ENCODE measurements around the gene COL20A1.

Gene COL20A1

DNA sequence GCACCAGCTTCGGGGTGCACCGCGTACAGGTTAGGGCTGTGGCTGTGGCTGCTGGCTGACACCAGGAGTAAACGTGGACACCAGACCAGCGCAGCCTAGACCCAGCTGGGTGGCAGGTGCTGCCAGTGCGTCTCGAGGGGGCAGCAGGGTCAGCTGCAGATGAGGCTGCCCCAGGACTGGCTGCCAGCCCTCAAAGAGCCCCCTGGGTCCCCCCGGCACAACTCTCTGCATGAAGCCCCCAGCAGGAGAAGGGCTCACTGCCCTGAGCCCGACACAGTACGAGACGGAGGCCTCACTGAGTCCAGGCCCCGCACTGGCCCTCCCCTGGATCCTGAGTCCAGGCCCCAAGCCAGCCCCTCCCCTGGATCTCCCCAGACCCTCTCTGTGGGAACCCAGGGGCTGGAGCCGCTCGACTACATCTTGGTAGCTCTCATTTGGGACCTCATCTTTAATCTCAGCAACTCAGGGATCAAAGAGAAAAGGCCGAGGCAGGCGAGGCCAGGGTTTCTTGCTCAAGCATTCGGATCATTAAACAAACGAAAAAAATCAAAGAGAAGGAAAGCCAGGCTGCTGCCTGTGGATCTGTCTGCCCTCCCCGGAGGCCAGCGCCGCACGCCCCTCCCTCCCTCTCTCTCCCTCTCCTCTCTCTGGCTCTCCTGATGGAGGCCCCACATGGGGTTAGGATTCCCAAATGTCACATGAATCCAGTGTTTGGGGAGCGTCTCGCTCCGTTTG lies 31.8 kb upstream of the COL20A1 start:
- DNase-seq = no peak

DNA sequence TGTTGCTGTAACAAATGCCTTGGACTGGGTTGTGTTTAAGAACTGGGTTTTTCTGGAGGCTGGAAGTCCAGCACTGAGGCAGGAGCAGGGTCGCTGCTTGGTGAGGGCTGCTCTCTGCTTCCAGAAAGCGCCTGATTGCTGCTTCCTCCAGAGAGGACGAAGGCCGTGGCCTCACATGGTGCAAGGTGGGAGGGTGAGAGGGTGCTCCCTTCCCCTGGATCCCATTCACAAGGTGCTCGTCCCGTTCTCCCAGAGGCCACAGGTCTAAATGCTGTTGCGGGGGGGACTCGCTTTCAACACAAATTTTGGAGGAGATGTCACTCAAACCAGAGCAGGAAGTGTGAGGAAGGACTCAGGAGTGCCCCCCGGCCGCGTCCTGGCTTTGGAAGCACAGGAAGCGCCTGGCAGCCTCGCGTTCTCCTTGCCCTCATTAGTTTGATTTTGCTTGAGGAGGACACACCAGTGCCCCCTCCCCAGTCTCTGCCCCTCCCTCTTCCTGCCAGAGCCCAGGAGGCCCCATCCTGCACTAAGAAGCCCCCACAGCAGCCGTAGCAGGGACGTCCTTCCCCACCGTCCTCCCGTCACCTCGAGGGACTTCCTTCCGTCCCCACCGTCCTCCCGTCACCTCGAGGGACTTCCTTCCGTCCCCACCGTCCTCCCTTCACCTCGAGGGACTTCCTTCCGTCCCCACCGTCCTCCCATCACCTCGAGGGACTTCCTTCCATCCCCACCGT lies 31.0 kb upstream of the COL20A1 start:
- no peak for DNase-seq

- no peak for DNase-seq
Measured at GRCh38 chr20:63262836-63263235, 30.1 kb upstream of the COL20A1 start.

- no peak for DNase-seq
Measured at GRCh38 chr20:63264000-63264399, 29.0 kb upstream of the COL20A1 start.

DNA sequence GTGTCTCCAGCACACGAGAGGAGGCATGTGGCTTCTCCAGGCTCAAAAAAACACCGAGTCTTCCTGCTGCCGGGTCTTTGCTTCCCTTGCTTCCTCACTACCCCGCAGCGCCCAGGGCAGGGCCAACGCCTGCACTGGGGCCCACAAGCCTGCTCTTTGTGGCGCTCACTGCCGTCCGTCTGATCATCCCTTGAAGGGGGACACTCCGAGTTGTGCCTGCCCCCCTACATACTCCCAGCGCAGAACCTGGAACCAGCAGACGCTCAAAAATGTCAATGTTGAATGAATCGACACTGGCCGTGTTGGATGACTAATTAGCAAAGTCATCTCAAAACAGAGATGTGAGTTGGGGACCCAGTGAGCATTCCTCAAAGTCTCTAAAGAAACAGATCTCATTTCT lies 28.5 kb upstream of the COL20A1 start:
- no peak for DNase-seq

- DNase-seq = no peak
Measured at GRCh38 chr20:63265891-63266515, 27.0 kb upstream of the COL20A1 start.

GRCh38 chr20:63267691-63268090 lies 25.3 kb upstream of the COL20A1 start:
- no peak for DNase-seq

- no peak for DNase-seq
Measured at GRCh38 chr20:63268256-63268655, 24.7 kb upstream of the COL20A1 start.

GRCh38 chr20:63268671-63269439 lies 24.1 kb upstream of the COL20A1 start:
- no peak for DNase-seq

- DNase-seq = no peak
Measured at GRCh38 chr20:63269724-63270123, 23.3 kb upstream of the COL20A1 start.

- DNase-seq = no peak
Measured at GRCh38 chr20:63270606-63271325, 22.2 kb upstream of the COL20A1 start.

- peak; percentile 88 for DNase-seq
Measured at GRCh38 chr20:63272105-63273058, 20.6 kb upstream of the COL20A1 start, which contains the start of gene ARFGAP1. Gene ARFGAP1 (plus strand): TSS chr20:63272813. CDS start chr20:63275581, 2,768 bp downstream.

DNA sequence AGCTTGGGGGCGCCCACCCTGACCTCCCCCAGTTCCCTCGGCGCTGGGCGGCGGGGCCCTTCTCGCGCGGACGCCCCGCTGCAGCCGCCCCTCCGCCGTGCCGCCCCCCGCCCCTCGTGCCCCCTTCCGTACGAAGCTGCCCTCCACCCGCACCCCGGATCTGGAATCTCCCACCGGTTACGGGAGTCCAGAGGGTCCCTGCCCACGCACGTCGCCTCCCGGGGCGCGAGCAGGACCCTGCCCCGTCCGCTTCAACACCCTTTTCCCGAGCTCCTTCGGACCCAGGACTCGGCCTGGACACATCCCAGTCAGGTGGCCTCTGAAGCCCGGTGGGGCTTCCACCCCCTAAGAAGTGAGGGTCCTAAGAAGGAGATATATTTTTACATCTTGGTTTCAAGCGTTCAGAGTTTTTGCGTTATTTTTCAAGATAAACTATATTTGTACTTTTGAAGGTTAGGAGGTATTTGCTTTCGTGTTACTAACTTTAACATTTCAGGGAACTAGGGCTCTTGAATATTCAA lies 19.9 kb upstream of the COL20A1 start:
- no peak for DNase-seq

GRCh38 chr20:63273635-63274380 lies 19.2 kb upstream of the COL20A1 start:
- DNase-seq = no peak

- no peak for DNase-seq
Measured at GRCh38 chr20:63274381-63275228, 18.4 kb upstream of the COL20A1 start.

- no peak for DNase-seq
Measured at GRCh38 chr20:63275825-63276224, 17.2 kb upstream of the COL20A1 start.

GRCh38 chr20:63276956-63277355 lies 16.0 kb upstream of the COL20A1 start:
- no peak for DNase-seq

DNA sequence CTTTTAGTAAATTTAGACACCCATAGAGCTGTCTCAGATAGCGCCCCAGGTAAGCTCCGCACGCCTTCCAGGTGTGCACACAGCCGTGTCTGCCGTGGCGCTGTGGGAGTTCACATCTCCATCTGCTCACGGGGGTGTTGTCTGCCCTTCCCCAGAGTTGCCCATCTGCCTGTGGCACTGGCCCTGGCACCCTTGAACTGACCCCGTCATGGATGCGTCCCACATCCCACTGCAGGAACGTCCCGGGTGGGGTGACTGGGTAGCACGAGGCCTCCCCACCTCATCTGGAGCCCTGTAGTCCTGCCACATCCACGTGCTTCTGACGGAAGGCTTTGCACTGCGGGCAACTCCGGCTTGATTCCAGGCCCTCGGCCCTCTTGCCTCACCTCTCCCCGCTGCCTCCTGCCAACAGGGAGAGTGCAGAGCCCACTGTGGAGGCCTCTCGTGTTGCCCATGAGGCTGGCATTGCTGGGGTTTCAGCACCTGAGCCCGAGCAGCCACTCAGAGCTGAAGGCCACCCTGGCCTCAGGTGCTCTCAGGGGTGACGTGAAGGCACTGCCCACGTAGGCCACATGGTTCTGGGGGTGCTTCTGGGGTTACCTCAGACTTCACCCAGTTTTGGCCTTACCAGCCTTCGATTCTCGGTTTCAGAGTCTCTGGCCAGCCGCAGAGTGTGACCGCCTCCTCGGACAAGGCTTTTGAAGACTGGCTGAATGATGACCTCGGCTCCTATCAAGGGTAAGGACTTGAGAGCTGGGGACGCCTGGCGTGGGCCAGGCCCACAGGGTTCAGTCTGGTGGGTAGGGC lies 15.3 kb upstream of the COL20A1 start:
- DNase-seq = no peak
